GM18907 (cell line): ENCODE results near the gene ACTA1.
"Not testable (repeated sequence)": the region's sequence is repeated elsewhere in the genome, so short reads cannot be mapped to it uniquely, and the experiment has no call there.

Experiments
- ATAC-seq: cut with Tn5 transposase; IDR thresholded peaks from one replicate; pipeline ENCODE4 v1.9.1; 2021; ENCODE audit warnings: mild to moderate bottlenecking, moderate library complexity; ENCODE audit not compliant: unreplicated experiment

The ACTA1 gene

DNA sequence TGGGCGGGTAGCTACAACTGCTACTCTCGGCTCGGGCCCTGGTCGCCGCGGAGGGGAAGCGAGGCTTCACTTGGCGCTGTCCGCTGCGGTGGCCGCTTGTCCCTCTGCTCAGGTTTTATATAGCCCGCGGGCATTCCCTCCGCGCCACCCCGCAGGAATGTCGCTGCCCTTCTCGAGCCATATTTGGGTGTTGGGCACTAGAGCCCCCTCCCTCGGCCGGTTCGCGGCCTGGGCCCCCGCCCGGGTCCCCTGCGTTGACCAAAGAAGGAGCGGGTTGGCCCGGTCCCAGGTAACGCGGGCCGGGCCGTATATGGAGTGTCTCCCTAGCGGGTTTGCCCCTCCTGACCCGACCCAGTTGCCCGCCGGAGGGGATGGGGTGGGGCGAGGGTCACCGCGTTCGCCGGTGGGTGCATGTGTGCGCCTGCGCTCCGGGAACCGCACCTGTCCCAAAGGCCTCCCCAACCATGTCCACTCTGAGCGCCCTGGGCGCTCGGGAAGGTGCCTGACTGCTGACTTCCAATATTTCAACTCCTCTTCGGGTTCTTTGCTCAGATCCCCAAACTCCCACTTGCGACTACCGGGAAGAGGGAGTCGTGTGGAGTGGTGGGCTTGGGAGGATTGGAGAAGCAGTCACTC lies at the start of gene ACTA1:
Gene ACTA1, minus strand, starts transcription at position 90 of the 636 bp plus-strand sequence. CDS start 979 bp downstream, outside the sequence.
- no peak for ATAC-seq

GRCh38 chr1:229482511-229482910 lies 48.6 kb upstream of the ACTA1 start:
- no peak for ATAC-seq

GRCh38 chr1:229480495-229480894 lies 46.6 kb upstream of the ACTA1 start:
- ATAC-seq = peak; percentile 40

- ATAC-seq = peak; percentile 64
These were observed 45.9 kb upstream of the ACTA1 start for GRCh38 chr1:229479660-229480399.

- ATAC-seq = peak; percentile 74
These were observed 45.0 kb upstream of the ACTA1 start for GRCh38 chr1:229478852-229479251.

DNA sequence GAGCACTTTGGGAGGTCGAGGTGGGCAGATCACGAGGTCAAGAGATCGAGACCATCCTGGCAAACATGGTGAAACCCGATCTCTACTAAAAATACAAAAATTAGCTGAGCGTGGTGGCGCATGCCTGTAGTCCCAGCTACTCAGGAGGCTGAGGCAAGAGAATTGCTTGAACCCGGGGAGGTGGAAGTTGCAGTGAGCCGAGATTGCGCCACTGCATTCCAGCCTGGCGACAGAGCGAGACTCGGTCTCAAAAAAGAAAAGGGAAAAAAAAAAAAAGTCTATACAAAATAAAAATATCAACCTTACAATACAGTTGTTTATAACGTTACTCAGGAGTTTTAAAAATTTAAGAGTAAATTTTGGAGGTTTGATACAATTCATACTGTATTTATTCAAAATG lies 42.0 kb upstream of the ACTA1 start:
- not testable (repeated sequence) for ATAC-seq

- ATAC-seq = no peak
These were observed 40.6 kb upstream of the ACTA1 start for GRCh38 chr1:229474509-229474908.

DNA sequence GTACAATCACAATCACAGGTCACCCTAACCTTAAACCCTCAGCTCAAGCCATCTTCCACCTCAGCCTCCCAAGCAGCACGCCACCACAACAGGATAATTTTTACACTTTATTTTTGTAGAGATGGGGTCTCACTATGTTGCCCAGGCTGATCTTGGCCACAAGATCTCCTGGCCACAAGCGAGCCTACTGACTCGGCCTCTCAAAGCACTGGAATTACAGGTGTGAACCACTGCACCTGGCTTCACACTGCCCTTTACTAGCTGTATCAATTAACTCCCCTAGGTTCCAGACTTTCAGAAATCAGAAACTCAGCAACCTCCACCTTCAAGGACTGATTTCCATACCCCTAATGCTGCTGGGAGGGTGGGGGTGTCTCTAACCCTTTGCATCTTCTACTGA lies 37.3 kb upstream of the ACTA1 start:
- no peak for ATAC-seq

DNA sequence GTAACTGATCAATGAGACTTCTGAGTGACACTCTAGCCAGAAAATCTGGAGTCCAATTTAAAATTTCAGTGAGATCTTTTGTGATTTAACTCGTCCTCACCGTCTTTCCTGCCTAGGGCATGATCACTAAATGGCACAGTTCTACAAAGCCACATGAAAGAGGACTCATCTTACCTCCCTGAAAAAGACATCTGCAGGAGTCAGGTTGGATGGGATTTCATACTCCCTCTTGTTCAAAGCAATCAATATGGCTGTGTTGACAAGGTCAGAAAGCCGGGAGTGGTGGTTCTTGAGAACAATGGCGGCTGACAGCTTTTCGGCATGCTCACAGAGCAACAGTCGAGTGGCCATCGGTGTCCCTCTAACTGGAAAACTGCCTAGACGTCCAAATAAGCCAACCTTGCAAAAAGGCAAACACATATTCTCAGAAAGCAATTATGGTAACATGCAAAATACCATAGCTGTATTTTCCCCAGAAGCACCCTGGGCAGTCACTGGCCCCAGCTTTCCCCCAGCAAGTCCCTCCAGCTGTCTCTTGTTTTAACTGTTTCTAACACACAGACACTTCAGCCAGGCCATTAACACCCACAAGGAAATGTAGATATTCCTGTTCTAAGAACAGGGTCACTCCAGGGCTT lies 36.6 kb upstream of the ACTA1 start:
- ATAC-seq = no peak

DNA sequence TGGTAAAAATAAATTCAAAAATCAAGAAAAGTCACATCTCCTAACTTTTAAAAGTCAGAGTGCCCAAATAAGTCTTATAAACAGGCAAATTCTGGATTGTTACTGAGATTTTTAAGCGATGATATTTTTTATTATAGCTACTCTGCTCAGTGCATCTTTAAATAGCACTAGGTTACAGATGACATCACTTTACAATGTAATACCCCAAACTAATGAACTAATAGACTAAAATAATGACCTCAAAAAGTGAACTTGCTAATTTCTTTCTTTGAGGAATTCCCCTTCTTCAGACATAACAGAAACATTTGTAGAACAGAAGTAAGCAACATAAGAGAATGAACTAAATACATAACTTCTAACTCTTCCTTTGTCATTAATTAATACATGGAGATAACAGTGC lies 33.0 kb upstream of the ACTA1 start:
- no peak for ATAC-seq

DNA sequence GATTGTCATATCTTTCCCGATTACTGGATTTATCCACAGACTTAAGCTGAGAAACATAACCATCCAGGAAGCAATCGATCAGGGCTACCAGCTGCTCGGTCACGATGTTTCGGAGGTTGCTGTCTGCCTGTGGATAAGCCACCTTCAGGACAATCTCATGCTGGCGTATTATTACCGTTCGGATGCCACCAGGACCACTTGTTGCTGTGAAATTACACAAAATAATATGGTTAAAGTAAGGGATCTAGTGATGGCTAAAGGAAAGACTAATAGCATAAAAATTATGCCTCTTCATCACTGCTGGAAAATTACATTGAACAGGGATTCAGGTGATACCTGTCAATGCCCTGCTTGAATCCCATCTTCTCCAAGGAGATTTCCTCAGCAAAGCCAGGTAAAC lies 30.8 kb upstream of the ACTA1 start:
- no peak for ATAC-seq

DNA sequence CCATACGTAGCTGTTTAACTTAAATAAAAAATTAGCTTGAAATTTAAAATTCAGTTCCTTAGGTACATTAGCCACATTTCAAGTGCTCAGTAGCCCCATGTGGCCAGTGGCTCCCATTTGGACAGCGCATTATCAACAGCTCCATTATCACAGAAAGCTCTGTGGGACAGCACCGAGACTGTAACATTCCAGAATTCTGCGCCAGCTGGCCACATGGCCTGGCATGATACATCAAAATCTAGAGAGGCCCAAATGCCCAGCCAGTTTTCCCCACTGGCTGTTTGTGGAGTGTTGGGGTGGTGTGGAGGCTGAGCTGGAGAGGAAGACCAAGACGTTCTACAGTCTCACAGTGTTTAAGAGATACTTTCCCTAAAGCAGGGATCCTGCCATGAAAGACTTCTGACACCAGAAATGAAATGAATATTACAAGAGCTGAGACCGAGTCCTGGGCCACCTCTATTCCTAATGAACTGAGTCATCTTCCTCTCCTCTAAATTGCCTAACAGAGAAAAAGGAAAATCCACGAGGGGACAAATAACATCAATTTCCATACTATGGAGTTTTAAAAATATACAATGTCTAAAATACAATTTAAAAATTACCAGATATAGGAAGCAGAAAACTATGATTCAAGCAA lies 27.3 kb upstream of the ACTA1 start:
- no peak for ATAC-seq

- no peak for ATAC-seq
These were observed 25.9 kb upstream of the ACTA1 start for GRCh38 chr1:229459815-229460214.

DNA sequence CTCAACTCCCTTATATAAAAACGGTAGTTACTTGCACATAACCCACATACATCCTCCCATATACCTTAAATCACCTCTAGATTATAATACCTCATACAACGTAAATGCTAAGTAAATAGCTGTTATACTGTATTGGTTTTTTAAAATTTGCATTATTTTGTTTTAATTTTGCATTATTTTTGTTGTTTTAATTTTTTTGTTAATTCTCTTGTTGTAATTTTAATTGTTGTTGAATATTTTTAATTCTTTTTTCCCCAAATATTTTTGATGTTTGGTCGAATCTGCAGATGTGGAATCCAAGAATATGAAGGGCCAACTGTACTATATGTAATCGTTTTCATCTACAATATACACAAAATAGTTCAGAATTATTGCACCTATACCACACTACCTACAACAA lies 23.5 kb upstream of the ACTA1 start:
- ATAC-seq = no peak

- no peak for ATAC-seq
These were observed 22.1 kb upstream of the ACTA1 start for GRCh38 chr1:229456016-229456415.

- no peak for ATAC-seq
These were observed 20.2 kb upstream of the ACTA1 start for GRCh38 chr1:229454056-229454455.

GRCh38 chr1:229452956-229453801 lies 19.3 kb upstream of the ACTA1 start:
- no peak for ATAC-seq

DNA sequence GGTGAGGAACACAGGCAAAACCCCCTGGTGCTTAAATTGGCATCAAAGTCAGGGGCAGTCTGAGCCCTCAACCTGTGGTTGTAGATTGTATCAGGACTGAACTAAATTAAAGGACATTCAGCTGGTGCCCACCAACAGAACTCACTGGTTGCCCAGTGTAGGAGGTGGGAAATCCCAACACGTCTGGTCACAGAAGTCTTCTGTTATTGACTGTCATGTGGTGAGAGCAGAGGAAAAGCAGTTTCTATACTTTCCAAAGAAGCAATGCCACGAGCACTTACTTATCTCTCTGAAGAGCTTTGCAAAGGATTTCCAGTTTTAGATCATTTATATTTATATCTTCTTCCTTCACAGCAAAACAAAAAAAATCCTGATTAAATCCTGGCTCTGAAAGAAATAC lies 15.0 kb upstream of the ACTA1 start:
- ATAC-seq = no peak

DNA sequence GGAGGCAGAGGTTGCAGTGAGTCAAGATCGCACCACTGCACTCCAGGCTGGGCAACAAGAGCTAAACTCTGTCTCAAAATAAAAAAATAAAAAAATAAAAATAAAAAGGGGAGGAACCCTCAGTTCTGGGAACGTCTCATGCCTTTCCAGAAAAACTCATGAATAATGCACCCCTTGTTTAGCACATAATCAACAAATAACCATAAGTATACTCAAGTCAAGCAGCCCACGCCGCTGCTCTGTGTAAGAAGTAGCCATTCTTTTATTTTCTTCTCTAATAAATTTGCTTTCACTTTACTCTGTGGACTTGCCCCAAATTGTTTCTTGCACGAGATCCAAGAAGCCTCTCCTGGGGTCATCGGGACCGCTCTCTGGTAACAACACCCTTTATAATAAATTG lies 14.5 kb upstream of the ACTA1 start:
- ATAC-seq = no peak

DNA sequence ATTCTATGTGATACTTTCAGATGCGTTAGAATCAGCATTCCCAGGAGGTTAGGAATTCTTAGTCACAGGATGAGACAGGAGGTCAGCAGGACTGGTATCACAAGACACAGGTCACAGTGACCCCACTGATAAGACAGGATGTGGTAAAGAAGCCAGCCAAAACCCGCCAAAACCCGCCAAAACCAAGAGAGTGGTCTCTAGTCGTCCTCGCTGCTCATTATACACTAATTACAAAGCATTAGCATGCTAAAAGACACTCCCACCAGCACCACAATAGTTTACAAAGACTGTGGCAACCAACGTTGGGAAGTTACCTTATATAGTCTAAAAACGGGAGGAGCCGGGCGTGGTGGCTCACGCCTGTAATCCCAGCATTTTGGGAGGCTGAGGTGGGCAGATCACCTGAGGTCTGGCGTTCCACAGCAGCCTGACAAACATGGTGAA lies 13.9 kb upstream of the ACTA1 start:
- no peak for ATAC-seq

DNA sequence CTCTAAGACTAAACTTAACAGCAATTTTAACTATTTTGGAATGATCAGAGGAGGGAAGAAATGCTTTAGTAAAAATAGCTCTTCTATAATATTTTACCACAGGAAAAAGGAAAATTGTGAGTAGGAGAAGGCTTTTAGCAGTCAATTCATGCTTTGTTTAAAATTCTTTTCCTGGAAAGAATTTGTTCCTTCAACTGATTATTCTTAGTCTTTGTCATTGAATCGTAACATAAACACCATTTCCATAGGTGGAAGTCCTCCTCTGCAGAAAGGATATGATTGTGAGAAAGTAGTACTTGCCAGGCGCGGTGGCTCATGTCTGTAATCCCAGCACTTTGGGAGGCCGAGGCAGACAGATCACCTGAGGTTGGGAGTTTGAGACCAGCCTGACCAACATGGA lies 11.9 kb upstream of the ACTA1 start:
- ATAC-seq = no peak
